Measurements from ENCODE around the gene SLC1A3.

DNA sequence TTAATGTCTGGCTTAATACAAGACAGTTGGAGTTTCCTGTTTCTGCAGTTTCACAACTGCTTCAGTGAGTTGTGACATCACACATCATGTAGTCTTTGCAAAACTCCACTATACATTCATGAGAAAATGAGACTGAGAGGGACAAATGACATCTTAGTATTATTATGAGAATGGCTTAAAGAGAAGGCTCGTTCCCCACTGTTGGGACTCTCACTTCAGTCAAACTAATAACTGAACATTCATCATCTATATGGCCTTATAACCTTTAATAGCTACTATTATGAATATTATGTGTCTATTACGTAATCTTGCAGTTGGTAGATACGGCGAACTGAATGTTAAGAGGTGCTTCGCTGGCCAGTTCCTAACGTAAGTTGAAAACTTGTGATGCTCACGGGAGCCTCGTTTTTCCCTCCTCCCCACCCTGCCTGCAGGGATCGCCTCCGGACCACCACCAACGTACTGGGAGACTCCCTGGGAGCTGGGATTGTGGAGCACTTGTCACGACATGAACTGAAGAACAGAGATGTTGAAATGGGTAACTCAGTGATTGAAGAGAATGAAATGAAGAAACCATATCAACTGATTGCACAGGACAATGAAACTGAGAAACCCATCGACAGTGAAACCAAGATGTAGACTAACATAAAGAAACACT is 79.4 kb downstream of the SLC1A3 start:
- TF ChIP-seq ZBTB33 (IDR thresholded peaks at IDR 0.05) (no peak), JUNB (IDR thresholded peaks at IDR 0.05) (peak; percentile 92), CTCF (IDR thresholded peaks at IDR 0.05 in 2 of 3, conservative IDR thresholded peaks at IDR 0.05 in 1 of 3; ENCODE audit: control insufficient read depth in 2 of 3, extremely low read depth in 1 of 3, insufficient read depth in 1 of 3, low read depth in 3 of 3, low read length in 3 of 3) (no peak), EZH2 (IDR thresholded peaks at IDR 0.05; ENCODE audit: borderline replicate concordance, control insufficient read depth, low read depth, low read length) (no peak), SRF (IDR thresholded peaks at IDR 0.05; ENCODE audit: low read depth in 2 of 2, low read length in 2 of 2) (no peak), POLR2AphosphoS5 (IDR thresholded peaks at IDR 0.05; ENCODE audit: low read length) (no peak), TAF1 (IDR thresholded peaks at IDR 0.05; ENCODE audit: borderline replicate concordance, low read depth, low read length) (no peak), ZNF687 (IDR thresholded peaks at IDR 0.05) (no peak)
